GM21529 (cell line): ENCODE results near the gene THRA.

Experiments used
- ATAC-seq: cut with Tn5 transposase; IDR thresholded peaks from one replicate; pipeline ENCODE4 v1.9.1; 2021; ENCODE audit not compliant: unreplicated experiment

Gene THRA

GRCh38 chr17:40079545-40079944, 16.8 kb downstream of the THRA start:
- no peak for ATAC-seq

GRCh38 chr17:40084477-40084876, 21.7 kb downstream of the THRA start:
- no peak for ATAC-seq

- no peak for ATAC-seq
These were observed 23.6 kb downstream of the THRA start for GRCh38 chr17:40086150-40087044.

- no peak for ATAC-seq
These were observed 24.5 kb downstream of the THRA start for GRCh38 chr17:40087049-40087794.

GRCh38 chr17:40087903-40088718, 25.3 kb downstream of the THRA start:
- ATAC-seq, result no peak

- no peak for ATAC-seq
These were observed 26.5 kb downstream of the THRA start for GRCh38 chr17:40089077-40089895.

- no peak for ATAC-seq
These were observed 27.7 kb downstream of the THRA start for GRCh38 chr17:40090237-40091119.

- ATAC-seq, result no peak
These were observed 29.1 kb downstream of the THRA start for GRCh38 chr17:40091691-40092397.

GRCh38 chr17:40092581-40092980, 29.8 kb downstream of the THRA start:
- no peak for ATAC-seq

GRCh38 chr17:40093005-40093579, 30.3 kb downstream of the THRA start:
- no peak for ATAC-seq

GRCh38 chr17:40093580-40094201, 30.9 kb downstream of the THRA start:
- ATAC-seq, result no peak

- no peak for ATAC-seq
These were observed 32.1 kb downstream of the THRA start for GRCh38 chr17:40094874-40095273.

- ATAC-seq, result no peak
These were observed 32.7 kb downstream of the THRA start for GRCh38 chr17:40095351-40095943.

- peak; percentile 45 for ATAC-seq
These were observed 33.4 kb downstream of the THRA start for GRCh38 chr17:40095944-40096791.

- ATAC-seq, result no peak
These were observed 34.3 kb downstream of the THRA start for GRCh38 chr17:40097087-40097486.

- ATAC-seq, result no peak
These were observed 35.4 kb downstream of the THRA start for GRCh38 chr17:40097931-40098845.
